Bone marrow (tissue), 2 donors: ENCODE results near the gene CHRNB1.

ENCODE experiments used
- DNase-seq, 2 donors: peaks; one replicate each; lab custom pipeline; 2025; lab: John Stamatoyannopoulos, UW

CHRNB1 gene

GRCh38 chr17:7484067-7484918 lies 39.4 kb downstream of the CHRNB1 start, which contains the start of gene POLR2A:
Gene POLR2A (plus strand): TSS chr17:7484366.
- DNase-seq: peak; percentile 94 to 95

GRCh38 chr17:7484919-7485377 lies 40.1 kb downstream of the CHRNB1 start:
- no peak for DNase-seq

GRCh38 chr17:7486181-7486580 lies 41.3 kb downstream of the CHRNB1 start:
- DNase-seq: no peak

GRCh38 chr17:7490144-7490543 lies 45.3 kb downstream of the CHRNB1 start:
- DNase-seq: no peak

DNA sequence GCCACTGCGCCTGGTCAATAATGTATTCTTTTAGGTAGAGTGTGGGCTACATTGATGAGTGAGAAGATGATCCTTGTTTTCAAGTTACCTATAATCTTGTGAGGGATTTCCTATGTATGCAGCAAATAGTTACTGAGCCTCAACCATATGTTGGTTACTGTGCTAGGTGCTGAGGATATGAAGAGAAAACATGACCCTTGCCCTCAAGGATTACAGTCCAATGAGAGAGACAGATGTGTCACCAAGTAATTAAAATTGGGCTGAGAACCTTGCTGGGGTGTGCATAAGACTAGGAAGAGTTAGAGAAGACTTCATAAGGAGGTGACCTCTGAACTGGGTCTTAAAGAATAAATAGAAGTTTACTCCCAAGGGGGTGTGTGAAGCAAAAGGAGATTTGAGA lies 46.7 kb downstream of the CHRNB1 start:
- no peak for DNase-seq

DNA sequence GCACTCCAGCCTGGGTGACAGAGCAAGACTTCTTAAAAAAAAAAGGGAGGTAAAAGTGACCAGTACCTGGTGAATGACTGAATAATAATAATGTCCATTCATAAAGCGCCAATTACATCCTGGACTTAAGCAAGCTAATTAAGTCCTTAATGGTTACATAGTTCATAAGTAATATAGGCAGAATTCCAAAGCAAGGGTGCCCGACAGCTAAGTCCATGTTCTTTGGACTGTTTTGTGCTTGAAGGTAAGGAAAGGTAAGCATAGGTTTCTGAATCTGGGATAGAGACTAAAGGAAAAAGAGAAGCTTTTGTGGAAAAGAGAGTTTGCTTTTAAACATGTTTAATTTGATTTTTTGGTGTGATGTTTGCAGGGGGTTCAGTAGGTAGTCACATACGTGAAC lies 49.1 kb downstream of the CHRNB1 start:
- DNase-seq: no peak

GRCh38 chr17:7495906-7496434 lies 51.1 kb downstream of the CHRNB1 start:
- no peak for DNase-seq

- DNase-seq: no peak
These were observed 51.8 kb downstream of the CHRNB1 start for GRCh38 chr17:7496470-7497183.

GRCh38 chr17:7497228-7497627 lies 52.4 kb downstream of the CHRNB1 start:
- no peak for DNase-seq

DNA sequence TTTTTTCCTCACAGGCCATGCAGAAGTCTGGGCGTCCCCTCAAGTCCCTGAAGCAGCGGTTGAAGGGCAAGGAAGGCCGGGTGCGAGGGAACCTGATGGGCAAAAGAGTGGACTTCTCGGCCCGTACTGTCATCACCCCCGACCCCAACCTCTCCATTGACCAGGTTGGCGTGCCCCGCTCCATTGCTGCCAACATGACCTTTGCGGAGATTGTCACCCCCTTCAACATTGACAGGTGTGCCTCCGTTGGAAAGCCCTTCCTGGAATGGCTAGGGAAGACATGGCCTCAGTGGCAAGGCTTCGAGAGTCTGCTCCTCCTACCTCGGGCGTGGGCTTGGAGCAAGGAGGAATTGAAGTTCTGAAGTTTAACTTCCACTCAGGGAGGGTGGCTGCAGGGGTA lies 52.8 kb downstream of the CHRNB1 start:
- no peak for DNase-seq

DNA sequence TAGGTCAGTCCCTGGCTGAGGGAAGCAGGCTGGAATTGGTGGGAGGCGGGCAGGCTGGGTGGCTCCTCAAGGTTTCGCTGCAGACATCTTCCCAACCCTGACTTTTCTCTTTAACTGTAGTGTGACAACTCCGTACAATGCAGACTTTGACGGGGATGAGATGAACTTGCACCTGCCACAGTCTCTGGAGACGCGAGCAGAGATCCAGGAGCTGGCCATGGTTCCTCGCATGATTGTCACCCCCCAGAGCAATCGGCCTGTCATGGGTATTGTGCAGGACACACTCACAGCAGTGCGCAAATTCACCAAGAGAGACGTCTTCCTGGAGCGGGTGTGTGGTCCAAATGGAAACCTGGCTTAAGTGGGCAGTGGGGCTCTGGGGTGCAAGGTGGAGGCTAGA lies 54.3 kb downstream of the CHRNB1 start:
- no peak for DNase-seq

- DNase-seq: no peak
These were observed 56.9 kb downstream of the CHRNB1 start for GRCh38 chr17:7501729-7502128.

DNA sequence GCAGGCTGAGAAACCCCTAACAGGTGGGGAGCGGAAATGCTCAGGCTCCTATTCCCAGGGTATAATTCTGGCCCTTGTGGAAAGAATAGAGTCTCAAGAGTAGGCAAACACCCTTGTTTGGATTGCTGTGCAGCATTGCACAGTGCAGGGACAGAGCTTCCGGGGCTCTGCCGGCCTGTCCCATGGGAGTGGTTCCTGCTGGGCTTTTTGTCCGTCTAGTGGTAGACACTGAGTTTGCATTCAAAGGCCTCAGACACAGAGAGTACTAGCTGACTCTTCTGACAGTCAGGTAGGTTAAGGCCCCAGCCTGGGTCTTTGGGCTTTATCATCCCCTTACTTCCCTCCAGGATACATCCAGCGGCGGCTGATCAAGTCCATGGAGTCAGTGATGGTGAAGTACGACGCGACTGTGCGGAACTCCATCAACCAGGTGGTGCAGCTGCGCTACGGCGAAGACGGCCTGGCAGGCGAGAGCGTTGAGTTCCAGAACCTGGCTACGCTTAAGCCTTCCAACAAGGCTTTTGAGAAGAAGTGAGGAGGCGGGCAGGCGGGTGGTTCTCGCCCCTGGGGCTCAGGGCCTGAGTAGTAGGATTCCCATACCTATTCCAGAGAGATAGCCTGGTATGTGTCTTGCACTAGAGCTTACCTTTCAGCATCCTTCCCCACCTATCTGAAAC lies 57.4 kb downstream of the CHRNB1 start:
- no peak for DNase-seq

GRCh38 chr17:7502987-7503386 lies 58.1 kb downstream of the CHRNB1 start:
- DNase-seq: no peak

- DNase-seq: no peak
These were observed 58.7 kb downstream of the CHRNB1 start for GRCh38 chr17:7503521-7503920.
